Breast epithelium (tissue), 3 donors: ENCODE results near the gene NFATC3.

ENCODE experiments used
- POLR2A ChIP-seq: fragments of 450-650 bp; IDR thresholded peaks from one replicate; pipeline ENCODE4 v1.6.1; 2016; ENCODE audit warnings: antibody characterized with exemption, mild to moderate bottlenecking, moderate library complexity
- POLR2AphosphoS5 ChIP-seq, 3 donors: sonication (generic); formaldehyde crosslinking; IDR thresholded peaks; one replicate each; pipeline ENCODE4 v1.6.1; 2017; ENCODE audit warnings: antibody characterized with exemption in 3 of 3
- TF ChIP-seq, protein P1 (sequence below), 3 donors: fragments of 450-650 bp; IDR thresholded peaks; one replicate each; pipeline ENCODE4 v1.5.1; 2016 to 2017; ENCODE audit warnings: antibody characterized with exemption in 3 of 3, mild to moderate bottlenecking in 3 of 3, moderate library complexity in 3 of 3

DNA sequence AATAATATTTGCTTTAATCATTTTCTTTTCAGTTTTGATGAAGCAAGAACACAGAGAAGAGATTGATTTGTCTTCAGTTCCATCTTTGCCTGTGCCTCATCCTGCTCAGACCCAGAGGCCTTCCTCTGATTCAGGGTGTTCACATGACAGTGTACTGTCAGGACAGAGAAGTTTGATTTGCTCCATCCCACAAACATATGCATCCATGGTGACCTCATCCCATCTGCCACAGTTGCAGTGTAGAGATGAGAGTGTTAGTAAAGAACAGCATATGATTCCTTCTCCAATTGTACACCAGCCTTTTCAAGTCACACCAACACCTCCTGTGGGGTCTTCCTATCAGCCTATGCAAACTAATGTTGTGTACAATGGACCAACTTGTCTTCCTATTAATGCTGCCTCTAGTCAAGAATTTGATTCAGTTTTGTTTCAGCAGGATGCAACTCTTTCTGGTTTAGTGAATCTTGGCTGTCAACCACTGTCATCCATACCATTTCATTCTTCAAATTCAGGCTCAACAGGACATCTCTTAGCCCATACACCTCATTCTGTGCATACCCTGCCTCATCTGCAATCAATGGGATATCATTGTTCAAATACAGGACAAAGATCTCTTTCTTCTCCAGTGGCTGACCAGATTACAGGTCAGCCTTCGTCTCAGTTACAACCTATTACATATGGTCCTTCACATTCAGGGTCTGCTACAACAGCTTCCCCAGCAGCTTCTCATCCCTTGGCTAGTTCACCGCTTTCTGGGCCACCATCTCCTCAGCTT is 105.8 kb downstream of the NFATC3 start:
- TF ChIP-seq, protein P1, sequence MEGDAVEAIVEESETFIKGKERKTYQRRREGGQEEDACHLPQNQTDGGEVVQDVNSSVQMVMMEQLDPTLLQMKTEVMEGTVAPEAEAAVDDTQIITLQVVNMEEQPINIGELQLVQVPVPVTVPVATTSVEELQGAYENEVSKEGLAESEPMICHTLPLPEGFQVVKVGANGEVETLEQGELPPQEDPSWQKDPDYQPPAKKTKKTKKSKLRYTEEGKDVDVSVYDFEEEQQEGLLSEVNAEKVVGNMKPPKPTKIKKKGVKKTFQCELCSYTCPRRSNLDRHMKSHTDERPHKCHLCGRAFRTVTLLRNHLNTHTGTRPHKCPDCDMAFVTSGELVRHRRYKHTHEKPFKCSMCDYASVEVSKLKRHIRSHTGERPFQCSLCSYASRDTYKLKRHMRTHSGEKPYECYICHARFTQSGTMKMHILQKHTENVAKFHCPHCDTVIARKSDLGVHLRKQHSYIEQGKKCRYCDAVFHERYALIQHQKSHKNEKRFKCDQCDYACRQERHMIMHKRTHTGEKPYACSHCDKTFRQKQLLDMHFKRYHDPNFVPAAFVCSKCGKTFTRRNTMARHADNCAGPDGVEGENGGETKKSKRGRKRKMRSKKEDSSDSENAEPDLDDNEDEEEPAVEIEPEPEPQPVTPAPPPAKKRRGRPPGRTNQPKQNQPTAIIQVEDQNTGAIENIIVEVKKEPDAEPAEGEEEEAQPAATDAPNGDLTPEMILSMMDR (IDR thresholded peaks at IDR 0.05), result no peak
- TF ChIP-seq POLR2A (no peak), POLR2AphosphoS5 (IDR thresholded peaks at IDR 0.05) (no peak)
